A549 (cell line): ENCODE measurements around the gene SMIM29. TPM values are rescaled to one million over a fixed set of nuclear protein-coding genes. Genes with fewer than 3 reads are reported as not detected.

Source experiments
- ATAC-seq, 2 experiments: fragments of 200-7000 bp in 1 of 2; fragments of >200 bp in 1 of 2; cut with Nextera tagmentation in 1 of 2; cut with Tn5 transposase in 1 of 2; 3 replicates each; pipeline versions ENCODE4 v1.8.0 to v1.9.1; 2018 to 2020; ENCODE audit warnings: mild to moderate bottlenecking in 1 of 2, moderate library complexity in 1 of 2
- CTCF ChIA-PET: fragments of 300-600 bp; sonication (Branson Sonifier 250); formaldehyde crosslinking; extraction: SDS; loops from one replicate; lab custom pipeline; 2021; ENCODE audit warnings: antibody characterized with exemption, inconsistent platforms; lab: Yijun Ruan, JAX
- POLR2A ChIA-PET: fragments of 350-600 bp; formaldehyde crosslinking; extraction: SDS; loops from one replicate; lab custom pipeline; 2021; ENCODE audit warnings: antibody characterized with exemption, inconsistent platforms; lab: Yijun Ruan, JAX
- DNase-seq, 2 experiments: peaks; one replicate each; pipeline versions ENCODE4 v3.0.0 to v3.0.0-alpha.2; 2011 to 2016; ENCODE audit warnings: low read depth in 1 of 2, low spot score in 1 of 2
- FAIRE-seq: peaks from 2 replicates; lab custom pipeline; 2011; peaks lifted over from hg19 to GRCh38; lab: Jason Lieb, UNC
- H3K27ac ChIP-seq, 2 experiments: fragments of >200 bp; sonication (Bioruptor Twin); formaldehyde crosslinking; 3 replicates each; pipeline ENCODE4 v1.5.1; 2016 to 2017
- H3K4me1 ChIP-seq: fragments of >200 bp; sonication (Bioruptor Twin); formaldehyde crosslinking; 3 replicates; pipeline ENCODE4 v1.6.1; 2016
- H3K4me2 ChIP-seq: fragments of >200 bp; sonication (Bioruptor Twin); formaldehyde crosslinking; 3 replicates; pipeline ENCODE4 v1.6.1; 2016
- H3K4me3 ChIP-seq: fragments of >200 bp; sonication (Bioruptor Twin); formaldehyde crosslinking; 3 replicates; pipeline ENCODE4 v1.5.1; 2016
- H3K9me3 ChIP-seq: fragments of >200 bp; sonication (Bioruptor Twin); formaldehyde crosslinking; 3 replicates; pipeline ENCODE4 v1.6.1; 2016
- ATOH8 ChIP-seq: fragments of 250-450 bp; sonication (Bioruptor Pico); IDR thresholded peaks from 2 replicates; pipeline ENCODE4 v1.5.0; 2020; ENCODE audit warnings: low read depth, mild to moderate bottlenecking, moderate library complexity
- BHLHE40 ChIP-seq: IDR thresholded peaks from 2 replicates; pipeline ENCODE4 v1.6.1; 2012; ENCODE audit warnings: low read depth, low read length, inconsistent platforms
- CEBPB ChIP-seq, 2 experiments: fragments of >200 bp in 1 of 2; sonication (Bioruptor Twin) in 1 of 2; formaldehyde crosslinking in 1 of 2; IDR thresholded peaks; 2 replicates each; pipeline ENCODE4 v1.6.1; 2012 to 2016
- CHD2 ChIP-seq: fragments of 150-350 bp; IDR thresholded peaks from 2 replicates; pipeline ENCODE4 v1.6.1; 2014; ENCODE audit warnings: low read length; ENCODE audit not compliant: partially characterized antibody
- CHD4 ChIP-seq: fragments of 200-600 bp; sonication (generic); IDR thresholded peaks from 2 replicates; pipeline ENCODE4 v1.6.1; 2016; ENCODE audit warnings: antibody characterized with exemption, mild to moderate bottlenecking, borderline replicate concordance
- EP300 ChIP-seq, 2 experiments: fragments of >200 bp; sonication (Bioruptor Twin); formaldehyde crosslinking; IDR thresholded peaks; 2 replicates in 1 of 2; 3 replicates in 1 of 2; pipeline ENCODE4 v1.6.1; 2016 to 2017
- FOSB ChIP-seq: fragments of 250-450 bp; sonication (Bioruptor Pico); IDR thresholded peaks from 2 replicates; pipeline ENCODE4 v1.5.0; 2020; ENCODE audit warnings: mild to moderate bottlenecking, moderate library complexity
- FOXS1 ChIP-seq: fragments of 250-450 bp; sonication (Bioruptor Pico); IDR thresholded peaks from 2 replicates; pipeline ENCODE4 v1.5.0; 2020; ENCODE audit warnings: mild to moderate bottlenecking, moderate library complexity
- GATA3 ChIP-seq: IDR thresholded peaks from 2 replicates; pipeline ENCODE4 v1.6.1; 2012; ENCODE audit warnings: borderline replicate concordance
- HOXA7 ChIP-seq: fragments of 250-450 bp; sonication (Bioruptor Pico); IDR thresholded peaks from 2 replicates; pipeline ENCODE4 v1.5.0; 2020; ENCODE audit warnings: mild to moderate bottlenecking, moderate library complexity
- HOXB13 ChIP-seq: fragments of 250-450 bp; sonication (Bioruptor Pico); IDR thresholded peaks from 2 replicates; pipeline ENCODE4 v1.5.0; 2020; ENCODE audit warnings: low read depth, mild to moderate bottlenecking, moderate library complexity
- HOXB5 ChIP-seq: fragments of 250-450 bp; sonication (Bioruptor Pico); IDR thresholded peaks from 2 replicates; pipeline ENCODE4 v1.5.0; 2020; ENCODE audit warnings: mild to moderate bottlenecking, moderate library complexity
- JUNB ChIP-seq: fragments of >200 bp; sonication (Bioruptor Twin); formaldehyde crosslinking; IDR thresholded peaks from 2 replicates; pipeline ENCODE4 v1.6.1; 2016
- KDM1A ChIP-seq: fragments of 200-600 bp; sonication (generic); IDR thresholded peaks from 2 replicates; pipeline ENCODE4 v1.6.1; 2016; ENCODE audit warnings: low read depth, mild to moderate bottlenecking
- MAZ ChIP-seq: fragments of 150-350 bp; IDR thresholded peaks from 2 replicates; pipeline ENCODE4 v1.6.1; 2014; ENCODE audit warnings: antibody characterized with exemption, low read depth, low read length, borderline replicate concordance
- NFE2L2 ChIP-seq: fragments of 150-350 bp; conservative IDR thresholded peaks from 2 replicates; pipeline ENCODE4 v1.6.1; 2014; ENCODE audit warnings: low read length
- NR3C1 ChIP-seq: fragments of >200 bp; sonication (Bioruptor Twin); formaldehyde crosslinking; IDR thresholded peaks from 3 replicates; pipeline ENCODE4 v1.6.1; 2017
- PHF8 ChIP-seq: fragments of 200-600 bp; sonication (generic); IDR thresholded peaks from 2 replicates; pipeline ENCODE4 v1.6.1; 2016; ENCODE audit warnings: low read depth, mild to moderate bottlenecking, antibody characterized with exemption, moderate library complexity, borderline replicate concordance
- POLR2A ChIP-seq: IDR thresholded peaks from 2 replicates; pipeline ENCODE4 v1.6.1; 2012; ENCODE audit warnings: mild to moderate bottlenecking, low read length
- REST ChIP-seq: fragments of 200-600 bp; sonication (generic); IDR thresholded peaks from 2 replicates; pipeline ENCODE4 v1.6.1; 2016; ENCODE audit warnings: antibody characterized with exemption, mild to moderate bottlenecking, moderate library complexity
- RFX5 ChIP-seq: fragments of 450-650 bp; IDR thresholded peaks from 2 replicates; pipeline ENCODE4 v1.7.1; 2014; ENCODE audit warnings: antibody characterized with exemption, mild to moderate bottlenecking, moderate library complexity
- ZSCAN20 ChIP-seq: fragments of 250-450 bp; sonication (Bioruptor Pico); IDR thresholded peaks from 2 replicates; pipeline ENCODE4 v1.8.0; 2022; ENCODE audit warnings: mild to moderate bottlenecking, moderate library complexity
- WGBS: methylation state at CpG from one replicate; pipeline ENCODE4 v1.1.6; 2017; ENCODE audit errors: missing lambda C conversion rate; 5-methylcytosine and 5-hydroxymethylcytosine counted together
- polyA plus RNA-seq, 4 experiments: library from polyadenylated mRNA; depleted of rRNA in 3 of 4; stranded (reverse); fragments of >200 nt; fragmentation: RNase III in 1 of 4; extraction: RNeasy Plus Mini Kit Qiagen cat#74134 plus additional on column Dnase treatment in 1 of 4; gene quantifications; 2 replicates in 3 of 4; 3 replicates in 1 of 4; pipeline ENCODE4 v1.2.3, GENCODE V29; 2011 to 2017
- TF ChIP-seq, protein P1 (sequence below): fragments of >200 bp; sonication (Bioruptor Twin); formaldehyde crosslinking; IDR thresholded peaks from 3 replicates; pipeline ENCODE4 v1.5.1; 2016
- TF ChIP-seq, protein P2 (sequence below): IDR thresholded peaks from 2 replicates; pipeline ENCODE4 v1.6.1; 2012; ENCODE audit warnings: low read depth, borderline replicate concordance

The SMIM29 gene
- polyA plus RNA-seq, 2 of the 4 experiments (the other 2 are of a cell fraction): 8.1 to 15.4 TPM

GRCh38 chr6:34275128-34275804 lies 26.5 kb upstream of the SMIM29 start:
- no peak for TF ChIP-seq HOXA7 (CRISPR knock-in tag)
- no peak for TF ChIP-seq NFE2L2
- no peak for TF ChIP-seq CHD2
- TF ChIP-seq PHF8: no peak
- no peak for TF ChIP-seq KDM1A
- no peak for TF ChIP-seq FOSB (CRISPR knock-in tag)
- no peak for TF ChIP-seq JUNB
- TF ChIP-seq, protein P1, sequence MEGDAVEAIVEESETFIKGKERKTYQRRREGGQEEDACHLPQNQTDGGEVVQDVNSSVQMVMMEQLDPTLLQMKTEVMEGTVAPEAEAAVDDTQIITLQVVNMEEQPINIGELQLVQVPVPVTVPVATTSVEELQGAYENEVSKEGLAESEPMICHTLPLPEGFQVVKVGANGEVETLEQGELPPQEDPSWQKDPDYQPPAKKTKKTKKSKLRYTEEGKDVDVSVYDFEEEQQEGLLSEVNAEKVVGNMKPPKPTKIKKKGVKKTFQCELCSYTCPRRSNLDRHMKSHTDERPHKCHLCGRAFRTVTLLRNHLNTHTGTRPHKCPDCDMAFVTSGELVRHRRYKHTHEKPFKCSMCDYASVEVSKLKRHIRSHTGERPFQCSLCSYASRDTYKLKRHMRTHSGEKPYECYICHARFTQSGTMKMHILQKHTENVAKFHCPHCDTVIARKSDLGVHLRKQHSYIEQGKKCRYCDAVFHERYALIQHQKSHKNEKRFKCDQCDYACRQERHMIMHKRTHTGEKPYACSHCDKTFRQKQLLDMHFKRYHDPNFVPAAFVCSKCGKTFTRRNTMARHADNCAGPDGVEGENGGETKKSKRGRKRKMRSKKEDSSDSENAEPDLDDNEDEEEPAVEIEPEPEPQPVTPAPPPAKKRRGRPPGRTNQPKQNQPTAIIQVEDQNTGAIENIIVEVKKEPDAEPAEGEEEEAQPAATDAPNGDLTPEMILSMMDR: no peak
- TF ChIP-seq GATA3: no peak
- TF ChIP-seq RFX5: no peak
- no peak for TF ChIP-seq BHLHE40
- TF ChIP-seq MAZ: no peak
- no peak for TF ChIP-seq REST
- TF ChIP-seq HOXB5 (CRISPR knock-in tag): no peak
- no peak for TF ChIP-seq NR3C1
- TF ChIP-seq ZSCAN20 (CRISPR knock-in tag): no peak
- TF ChIP-seq, protein P2, sequence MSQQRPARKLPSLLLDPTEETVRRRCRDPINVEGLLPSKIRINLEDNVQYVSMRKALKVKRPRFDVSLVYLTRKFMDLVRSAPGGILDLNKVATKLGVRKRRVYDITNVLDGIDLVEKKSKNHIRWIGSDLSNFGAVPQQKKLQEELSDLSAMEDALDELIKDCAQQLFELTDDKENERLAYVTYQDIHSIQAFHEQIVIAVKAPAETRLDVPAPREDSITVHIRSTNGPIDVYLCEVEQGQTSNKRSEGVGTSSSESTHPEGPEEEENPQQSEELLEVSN: no peak
- no peak for TF ChIP-seq ATOH8 (CRISPR knock-in tag)
- no peak for TF ChIP-seq POLR2A
- TF ChIP-seq, all 56 proteins: peak for 0
- Histone ChIP-seq H3K27ac (no peak overlapping the region), H3K4me2 (no peak overlapping the region), H3K9me3 (no peaks in the 10 kb centered on the region), H3K4me1 (no peaks in the 10 kb centered on the region), H3K4me3 (no peak overlapping the region)
- 94% methylated on average over 3 of the region's 3 CpGs for WGBS
- ChIA-PET POLR2A (no interaction called here), CTCF (interaction anchor here (0.9 kb wide), 1 partner anchor 26 kb away, joined by 3 read pairs; no protein-coding TSS in a partner anchor)
- ATAC-seq: no peak
- DNase-seq: no peak
- no peak for FAIRE-seq

DNA sequence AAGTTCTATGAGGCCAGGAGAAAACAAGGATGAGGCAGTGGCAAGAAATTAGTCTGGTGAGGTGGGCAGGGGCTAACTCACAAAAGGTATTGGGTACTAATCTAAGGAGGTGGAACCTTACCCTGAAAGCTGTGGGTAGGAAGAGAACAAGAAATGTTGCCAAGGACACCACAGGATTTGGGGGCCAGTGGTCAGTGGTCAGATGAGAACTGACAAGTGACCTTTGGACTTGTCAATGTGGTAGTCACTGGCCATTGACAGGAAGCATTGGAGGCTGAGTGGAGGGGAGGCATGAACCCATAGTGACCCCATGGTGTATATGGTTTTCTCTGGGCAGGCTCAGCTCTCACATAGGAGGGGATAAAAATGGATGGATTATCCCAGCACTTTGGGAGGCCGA lies 25.3 kb upstream of the SMIM29 start:
- 89% methylated on average over 1 of the region's 1 CpG for WGBS
- Histone ChIP-seq H3K27ac (no peak overlapping the region), H3K9me3 (no peaks in the 10 kb centered on the region), H3K4me2 (no peak overlapping the region), H3K4me3 (no peak overlapping the region), H3K4me1 (no peaks in the 10 kb centered on the region)
- ATAC-seq (no peak), FAIRE-seq (no peak), DNase-seq (no peak)
- no peak for TF ChIP-seq BHLHE40
- TF ChIP-seq CHD2: no peak
- TF ChIP-seq CHD4: no peak
- no peak for TF ChIP-seq ATOH8 (CRISPR knock-in tag)
- no peak for TF ChIP-seq HOXB13 (CRISPR knock-in tag)
- TF ChIP-seq EP300 (IDR thresholded peaks at IDR 0.05): no peak
- TF ChIP-seq FOXS1 (CRISPR knock-in tag): no peak
- TF ChIP-seq NFE2L2: no peak
- TF ChIP-seq CEBPB (IDR thresholded peaks at IDR 0.05): no peak
- ChIA-PET CTCF (interaction anchor here (0.9 to 1.2 kb wide), 2 partner anchors 24 to 72 kb away, joined by 3 to 4 read pairs; no protein-coding TSS in a partner anchor), POLR2A (no interaction called here)
